Activated B cell treated with CpG ODN at 0.5 μM for 24 hours (primary cell): Measurements from ENCODE around the gene CDKAL1. TPM values are rescaled to one million over a fixed set of nuclear protein-coding genes. Genes with fewer than 3 reads are reported as not detected.

Experiments used
- ATAC-seq: fragments of 200-7000 bp; cut with Tn5 transposase; one replicate; pipeline ENCODE4 v1.10.0; 2021; ENCODE audit warnings: low read depth, mild to moderate bottlenecking, moderate library complexity
- CTCF ChIA-PET: fragments of 350-600 bp; sonication (Branson Sonifier 250); formaldehyde crosslinking; loops from one replicate; lab custom pipeline; 2021; ENCODE audit warnings: antibody characterized with exemption; lab: Charles Lee
- POLR2A ChIA-PET: fragments of 350-600 bp; sonication (Branson Sonifier 250); formaldehyde crosslinking; loops from one replicate; lab custom pipeline; 2021; ENCODE audit warnings: antibody characterized with exemption; lab: Charles Lee
- DNase-seq: peaks from one replicate; pipeline ENCODE4 v3.0.0; 2022
- H3K27ac Mint-ChIP-seq: one replicate; pipeline ENCODE4 v1.8.0; 2020; ENCODE audit warnings: mixed read lengths
- H3K27me3 Mint-ChIP-seq: one replicate; pipeline ENCODE4 v1.8.0; 2021; ENCODE audit warnings: mixed read lengths
- H3K36me3 Mint-ChIP-seq: one replicate; pipeline ENCODE4 v1.8.0; 2021; ENCODE audit warnings: low read depth, mixed read lengths
- H3K4me1 Mint-ChIP-seq: one replicate; pipeline ENCODE4 v1.8.0; 2021; ENCODE audit warnings: mixed read lengths
- H3K4me3 Mint-ChIP-seq: one replicate; pipeline ENCODE4 v1.8.0; 2020; ENCODE audit warnings: mild to moderate bottlenecking, mixed read lengths
- H3K9me3 Mint-ChIP-seq: one replicate; pipeline ENCODE4 v1.8.0; 2020; ENCODE audit warnings: mixed read lengths
- intact Hi-C: fragments of 100-400 bp; cut with micrococcal nuclease; formaldehyde crosslinking; loops from one replicate; pipeline ENCODE4 v1.15.1; 2024
- total RNA-seq: library from RNA; stranded (reverse); gene quantifications from 2 replicates; pipeline ENCODE4 v1.2.3, GENCODE V29; 2022
- TF ChIP-seq, protein P1 (sequence below): fragments of 200-600 bp; IDR thresholded peaks from one replicate; pipeline ENCODE4 v1.8.0; 2022; ENCODE audit warnings: antibody characterized with exemption, mild to moderate bottlenecking

Gene CDKAL1
- total RNA-seq, 1 donor from 2014 or later = 31.9 TPM

- CTCF ChIA-PET = no interaction called here
- POLR2A ChIA-PET = no interaction called here
- H3K27me3 Mint-ChIP-seq = no peaks in the 10 kb centered on the region
- TF ChIP-seq, protein P1, sequence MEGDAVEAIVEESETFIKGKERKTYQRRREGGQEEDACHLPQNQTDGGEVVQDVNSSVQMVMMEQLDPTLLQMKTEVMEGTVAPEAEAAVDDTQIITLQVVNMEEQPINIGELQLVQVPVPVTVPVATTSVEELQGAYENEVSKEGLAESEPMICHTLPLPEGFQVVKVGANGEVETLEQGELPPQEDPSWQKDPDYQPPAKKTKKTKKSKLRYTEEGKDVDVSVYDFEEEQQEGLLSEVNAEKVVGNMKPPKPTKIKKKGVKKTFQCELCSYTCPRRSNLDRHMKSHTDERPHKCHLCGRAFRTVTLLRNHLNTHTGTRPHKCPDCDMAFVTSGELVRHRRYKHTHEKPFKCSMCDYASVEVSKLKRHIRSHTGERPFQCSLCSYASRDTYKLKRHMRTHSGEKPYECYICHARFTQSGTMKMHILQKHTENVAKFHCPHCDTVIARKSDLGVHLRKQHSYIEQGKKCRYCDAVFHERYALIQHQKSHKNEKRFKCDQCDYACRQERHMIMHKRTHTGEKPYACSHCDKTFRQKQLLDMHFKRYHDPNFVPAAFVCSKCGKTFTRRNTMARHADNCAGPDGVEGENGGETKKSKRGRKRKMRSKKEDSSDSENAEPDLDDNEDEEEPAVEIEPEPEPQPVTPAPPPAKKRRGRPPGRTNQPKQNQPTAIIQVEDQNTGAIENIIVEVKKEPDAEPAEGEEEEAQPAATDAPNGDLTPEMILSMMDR = no peak
- intact Hi-C loops = no loop called here
- H3K27ac Mint-ChIP-seq = no peak overlapping the region
- no peak overlapping the region for H3K4me3 Mint-ChIP-seq
- ATAC-seq = no peak
- H3K4me1 Mint-ChIP-seq = peaks cover 13% of the 10 kb centered on the region
- no peaks in the 10 kb centered on the region for H3K9me3 Mint-ChIP-seq
- no peak for DNase-seq
- H3K36me3 Mint-ChIP-seq = peaks cover 1% of the 10 kb centered on the region
Measured at GRCh38 chr6:21167790-21168189, 633.5 kb downstream of the CDKAL1 start.

DNA sequence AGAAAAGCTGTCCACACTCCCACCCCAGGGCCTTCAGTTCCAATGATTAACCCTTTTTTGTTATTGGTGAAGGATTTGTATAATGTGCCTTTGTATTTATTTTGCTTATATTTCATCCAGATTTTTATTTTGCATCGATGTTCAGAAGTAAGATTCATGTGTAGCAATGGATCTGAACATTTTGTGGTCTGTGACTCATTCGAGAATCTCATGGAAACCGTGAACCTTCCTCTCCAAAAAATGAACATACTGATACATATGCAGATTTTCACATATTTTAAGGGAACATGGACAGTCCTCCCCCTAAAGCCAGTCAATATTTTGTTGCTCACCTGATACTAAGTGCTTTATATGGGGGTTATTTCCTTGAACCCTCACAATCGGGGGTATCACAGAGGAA lies 637.5 kb downstream of the CDKAL1 start:
- no peak for DNase-seq
- TF ChIP-seq, protein P1 = no peak
- ATAC-seq = no peak
- Mint-ChIP-seq H3K4me1 (peaks cover 15% of the 10 kb centered on the region), H3K27me3 (no peaks in the 10 kb centered on the region), H3K9me3 (no peaks in the 10 kb centered on the region), H3K36me3 (peaks cover 2% of the 10 kb centered on the region), H3K27ac (no peak overlapping the region), H3K4me3 (no peak overlapping the region)
- intact Hi-C loops = no loop called here
- POLR2A ChIA-PET = no interaction called here
- CTCF ChIA-PET = no interaction called here

GRCh38 chr6:21173031-21173430 lies 638.8 kb downstream of the CDKAL1 start:
- ChIA-PET POLR2A (no interaction called here), CTCF (no interaction called here)
- ATAC-seq (no peak), DNase-seq (no peak)
- intact Hi-C loops = no loop called here
- TF ChIP-seq, protein P1 = no peak
- Mint-ChIP-seq H3K4me3 (no peak overlapping the region), H3K36me3 (peaks cover 2% of the 10 kb centered on the region), H3K4me1 (peaks cover 15% of the 10 kb centered on the region), H3K27me3 (no peaks in the 10 kb centered on the region), H3K9me3 (no peaks in the 10 kb centered on the region), H3K27ac (no peak overlapping the region)

- no peak overlapping the region for H3K27ac Mint-ChIP-seq
- H3K4me3 Mint-ChIP-seq = no peak overlapping the region
- peaks cover 2% of the 10 kb centered on the region for H3K36me3 Mint-ChIP-seq
- POLR2A ChIA-PET = no interaction called here
- TF ChIP-seq, protein P1 = no peak
- peaks cover 15% of the 10 kb centered on the region for H3K4me1 Mint-ChIP-seq
- ATAC-seq (no peak), DNase-seq (no peak)
- intact Hi-C loops = no loop called here
- H3K9me3 Mint-ChIP-seq = no peaks in the 10 kb centered on the region
- CTCF ChIA-PET = no interaction called here
- no peaks in the 10 kb centered on the region for H3K27me3 Mint-ChIP-seq
Measured at GRCh38 chr6:21173678-21174077, 639.4 kb downstream of the CDKAL1 start.

DNA sequence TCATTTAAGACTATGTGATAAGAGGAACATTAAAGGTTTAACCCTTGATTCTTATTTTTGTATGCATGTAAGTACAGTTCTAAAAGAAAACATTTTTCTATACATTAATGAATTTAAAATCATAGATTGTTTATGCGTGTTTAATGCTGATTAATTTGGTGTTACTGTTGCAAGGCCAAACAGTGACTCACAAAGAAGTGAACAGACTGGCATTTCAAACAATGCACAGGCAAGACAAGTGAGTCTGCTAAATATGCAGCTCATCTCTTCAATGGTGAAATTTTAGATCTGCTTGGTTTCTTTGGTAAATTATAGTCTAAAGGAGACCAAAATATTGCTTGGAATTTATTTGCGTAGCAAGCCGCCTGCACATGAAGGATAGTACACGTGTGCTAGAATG lies 641.9 kb downstream of the CDKAL1 start:
- H3K36me3 Mint-ChIP-seq = peaks cover 14% of the 10 kb centered on the region
- TF ChIP-seq, protein P1 = no peak
- ChIA-PET POLR2A (no interaction called here), CTCF (no interaction called here)
- intact Hi-C loops = no loop called here
- ATAC-seq = no peak
- H3K27me3 Mint-ChIP-seq = no peaks in the 10 kb centered on the region
- H3K4me3 Mint-ChIP-seq = no peak overlapping the region
- peaks cover 15% of the 10 kb centered on the region for H3K4me1 Mint-ChIP-seq
- H3K9me3 Mint-ChIP-seq = peaks cover 4% of the 10 kb centered on the region
- DNase-seq = no peak
- H3K27ac Mint-ChIP-seq = no peak overlapping the region
